HUES6 (cell line): ENCODE data around the gene GALNT1.

Experiments used
- H3K27ac ChIP-seq: 2 replicates; pipeline ENCODE4 v1.7.0; 2013; ENCODE audit warnings: low read depth, mild to moderate bottlenecking, low read length, inconsistent platforms
- H3K27me3 ChIP-seq: 2 replicates; pipeline ENCODE4 v1.6.1; 2013; ENCODE audit warnings: low read length; ENCODE audit not compliant: control insufficient read depth, insufficient read depth
- H3K36me3 ChIP-seq: 2 replicates; pipeline ENCODE4 v1.6.1; 2013; ENCODE audit warnings: low read length; ENCODE audit not compliant: control insufficient read depth, insufficient read depth
- H3K4me1 ChIP-seq: 2 replicates; pipeline ENCODE4 v1.6.1; 2013; ENCODE audit warnings: low read length; ENCODE audit not compliant: control insufficient read depth, insufficient read depth
- H3K4me3 ChIP-seq: 2 replicates; pipeline ENCODE4 v1.5.1; 2013; ENCODE audit warnings: low read depth, low read length
- H3K9ac ChIP-seq: one replicate; pipeline ENCODE4 v1.6.1; 2013; ENCODE audit warnings: mild to moderate bottlenecking, low read length
- H3K9me3 ChIP-seq: 2 replicates; pipeline ENCODE4 v1.6.1; 2013; ENCODE audit warnings: low read depth, low read length; ENCODE audit not compliant: control insufficient read depth, insufficient read depth

GALNT1 gene

GRCh38 chr18:35732636-35733035 is 151.1 kb downstream of the GALNT1 start:
- no peaks in the 10 kb centered on the region for H3K36me3 ChIP-seq
- no peaks in the 10 kb centered on the region for H3K4me1 ChIP-seq
- no peak overlapping the region for H3K27ac ChIP-seq
- no peaks in the 10 kb centered on the region for H3K27me3 ChIP-seq
- H3K9me3 ChIP-seq: peaks cover 6% of the 10 kb centered on the region
- no peak overlapping the region for H3K9ac ChIP-seq
- no peak overlapping the region for H3K4me3 ChIP-seq

GRCh38 chr18:35733408-35733807 is 151.9 kb downstream of the GALNT1 start:
- Histone ChIP-seq H3K27me3 (no peaks in the 10 kb centered on the region), H3K36me3 (no peaks in the 10 kb centered on the region), H3K27ac (no peak overlapping the region), H3K4me3 (no peak overlapping the region), H3K9ac (no peak overlapping the region), H3K9me3 (peaks cover 8% of the 10 kb centered on the region), H3K4me1 (no peaks in the 10 kb centered on the region)

GRCh38 chr18:35736696-35737095 is 155.2 kb downstream of the GALNT1 start:
- Histone ChIP-seq H3K4me1 (no peaks in the 10 kb centered on the region), H3K36me3 (no peaks in the 10 kb centered on the region), H3K27ac (no peak overlapping the region), H3K27me3 (no peaks in the 10 kb centered on the region), H3K9me3 (peaks cover 12% of the 10 kb centered on the region), H3K9ac (no peak overlapping the region), H3K4me3 (no peak overlapping the region)

- Histone ChIP-seq H3K27ac (no peak overlapping the region), H3K9me3 (peaks cover 12% of the 10 kb centered on the region), H3K36me3 (no peaks in the 10 kb centered on the region), H3K9ac (no peak overlapping the region), H3K4me1 (no peaks in the 10 kb centered on the region), H3K27me3 (no peaks in the 10 kb centered on the region), H3K4me3 (no peak overlapping the region)
Measured at GRCh38 chr18:35739778-35740177, 158.2 kb downstream of the GALNT1 start.

- no peaks in the 10 kb centered on the region for H3K36me3 ChIP-seq
- H3K27me3 ChIP-seq: no peaks in the 10 kb centered on the region
- no peak overlapping the region for H3K27ac ChIP-seq
- H3K4me1 ChIP-seq: no peaks in the 10 kb centered on the region
- peaks cover 20% of the 10 kb centered on the region for H3K9me3 ChIP-seq
- H3K4me3 ChIP-seq: no peak overlapping the region
- H3K9ac ChIP-seq: no peak overlapping the region
Measured at GRCh38 chr18:35740656-35741055, 159.1 kb downstream of the GALNT1 start.

- H3K27me3 ChIP-seq: no peaks in the 10 kb centered on the region
- H3K4me3 ChIP-seq: no peak overlapping the region
- H3K36me3 ChIP-seq: no peaks in the 10 kb centered on the region
- peaks cover 5% of the 10 kb centered on the region; the same call in 1 of the 2 replicates for H3K4me1 ChIP-seq
- H3K9ac ChIP-seq: no peak overlapping the region
- no peak overlapping the region for H3K27ac ChIP-seq
- H3K9me3 ChIP-seq: peaks cover 15% of the 10 kb centered on the region; the same call in 1 of the 2 replicates
Measured at GRCh38 chr18:35743916-35744315, 162.4 kb downstream of the GALNT1 start.

GRCh38 chr18:35745814-35746213 is 164.3 kb downstream of the GALNT1 start:
- Histone ChIP-seq H3K27ac (no peak overlapping the region), H3K4me1 (peaks cover 5% of the 10 kb centered on the region), H3K4me3 (no peak overlapping the region)

GRCh38 chr18:35746826-35747339 is 165.3 kb downstream of the GALNT1 start:
- no peaks in the 10 kb centered on the region for H3K36me3 ChIP-seq
- no peaks in the 10 kb centered on the region for H3K27me3 ChIP-seq
- H3K9ac ChIP-seq: no peak overlapping the region
- no peak overlapping the region for H3K4me3 ChIP-seq
- no peak overlapping the region for H3K27ac ChIP-seq
- H3K4me1 ChIP-seq: peaks cover 5% of the 10 kb centered on the region
- peaks cover 10% of the 10 kb centered on the region; the same call in 1 of the 2 replicates for H3K9me3 ChIP-seq

More at GRCh38 chr18:35745814-35746213, 164.3 kb downstream of the GALNT1 start:
- Histone ChIP-seq H3K36me3 (no peaks in the 10 kb centered on the region), H3K9ac (no peak overlapping the region), H3K27me3 (no peaks in the 10 kb centered on the region), H3K9me3 (peaks cover 10% of the 10 kb centered on the region; the same call in 1 of the 2 replicates)

- no peak overlapping the region for H3K27ac ChIP-seq
- peaks cover 10% of the 10 kb centered on the region; the same call in 1 of the 2 replicates for H3K9me3 ChIP-seq
- no peak overlapping the region for H3K9ac ChIP-seq
- no peaks in the 10 kb centered on the region for H3K27me3 ChIP-seq
- no peaks in the 10 kb centered on the region for H3K36me3 ChIP-seq
- H3K4me3 ChIP-seq: no peak overlapping the region
- H3K4me1 ChIP-seq: peaks cover 5% of the 10 kb centered on the region
Measured at GRCh38 chr18:35747894-35748472, 166.4 kb downstream of the GALNT1 start.

GRCh38 chr18:35749701-35750100 is 168.2 kb downstream of the GALNT1 start:
- Histone ChIP-seq H3K9ac (no peak overlapping the region), H3K4me3 (no peak overlapping the region), H3K9me3 (peaks cover 10% of the 10 kb centered on the region; the same call in 1 of the 2 replicates), H3K27me3 (no peaks in the 10 kb centered on the region), H3K36me3 (no peaks in the 10 kb centered on the region), H3K4me1 (peaks cover 13% of the 10 kb centered on the region), H3K27ac (no peak overlapping the region)

GRCh38 chr18:35750929-35751328 is 169.4 kb downstream of the GALNT1 start:
- Histone ChIP-seq H3K9ac (no peak overlapping the region), H3K36me3 (no peaks in the 10 kb centered on the region), H3K9me3 (no peaks in the 10 kb centered on the region), H3K27ac (no peak overlapping the region), H3K4me3 (no peak overlapping the region), H3K4me1 (peaks cover 13% of the 10 kb centered on the region), H3K27me3 (no peaks in the 10 kb centered on the region)
